ENCODE results near the gene BAIAP2. TPM values are rescaled to one million over a fixed set of nuclear protein-coding genes. Genes with fewer than 3 reads are reported as not detected.
A peak's percentile ranks its signal among the peaks of the same experiment; 100 is the strongest.

The BAIAP2 gene
- total RNA-seq, 1 donor from 2014 or later, result 48.9 TPM

- Mint-ChIP-seq H3K9me3 (no peaks in the 10 kb centered on the region), H3K27me3 (ENCODE audit: low read depth) (peaks cover 3% of the 10 kb centered on the region), H3K36me3 (no peaks in the 10 kb centered on the region), H3K4me3 (no peak overlapping the region), H3K4me1 (peaks cover 27% of the 10 kb centered on the region), H3K27ac (no peak overlapping the region)
- DNase-seq (ENCODE audit: low spot score in 2 of 2, unreplicated experiment in 2 of 2), result no peak
- no peak for TF ChIP-seq CTCF (IDR thresholded peaks at IDR 0.05; ENCODE audit: unreplicated experiment)
Measured at GRCh38 chr17:81022344-81022676, 12.6 kb upstream of the BAIAP2 start.

GRCh38 chr17:81025065-81025740, 9.7 kb upstream of the BAIAP2 start:
- no peaks in the 10 kb centered on the region for H3K36me3 Mint-ChIP-seq
- no peak for TF ChIP-seq CTCF (IDR thresholded peaks at IDR 0.05; ENCODE audit: unreplicated experiment)
- DNase-seq (ENCODE audit: low spot score in 2 of 2, unreplicated experiment in 2 of 2), result no peak
- H3K9me3 Mint-ChIP-seq, result no peaks in the 10 kb centered on the region
- peaks cover 3% of the 10 kb centered on the region for H3K27me3 Mint-ChIP-seq (ENCODE audit: low read depth)
- no peak overlapping the region for H3K4me3 Mint-ChIP-seq
- no peak overlapping the region for H3K27ac Mint-ChIP-seq
- H3K4me1 Mint-ChIP-seq, result peaks cover 31% of the 10 kb centered on the region

GRCh38 chr17:81025741-81026129, 9.2 kb upstream of the BAIAP2 start:
- Mint-ChIP-seq H3K4me3 (no peak overlapping the region), H3K9me3 (no peaks in the 10 kb centered on the region), H3K36me3 (no peaks in the 10 kb centered on the region), H3K27ac (no peak overlapping the region), H3K4me1 (peaks cover 31% of the 10 kb centered on the region), H3K27me3 (ENCODE audit: low read depth) (peaks cover 3% of the 10 kb centered on the region)
- TF ChIP-seq CTCF (IDR thresholded peaks at IDR 0.05; ENCODE audit: unreplicated experiment), result no peak
- no peak for DNase-seq (ENCODE audit: low spot score in 2 of 2, unreplicated experiment in 2 of 2)

- H3K27ac Mint-ChIP-seq, result no peak overlapping the region
- H3K27me3 Mint-ChIP-seq (ENCODE audit: low read depth), result peaks cover 3% of the 10 kb centered on the region
- peaks cover 33% of the 10 kb centered on the region for H3K4me1 Mint-ChIP-seq
- no peak overlapping the region for H3K4me3 Mint-ChIP-seq
- no peaks in the 10 kb centered on the region for H3K9me3 Mint-ChIP-seq
- DNase-seq (ENCODE audit: low spot score in 2 of 2, unreplicated experiment in 2 of 2), result no peak
- TF ChIP-seq CTCF (IDR thresholded peaks at IDR 0.05; ENCODE audit: unreplicated experiment), result no peak
- H3K36me3 Mint-ChIP-seq, result no peaks in the 10 kb centered on the region
Measured at GRCh38 chr17:81026266-81027036, 8.5 kb upstream of the BAIAP2 start.

GRCh38 chr17:81027038-81027437, 7.9 kb upstream of the BAIAP2 start:
- TF ChIP-seq CTCF (IDR thresholded peaks at IDR 0.05; ENCODE audit: unreplicated experiment), result no peak
- Mint-ChIP-seq H3K9me3 (no peaks in the 10 kb centered on the region), H3K27me3 (ENCODE audit: low read depth) (peaks cover 3% of the 10 kb centered on the region), H3K27ac (peak overlapping the region; percentile 18), H3K4me3 (peak overlapping the region; percentile 15), H3K4me1 (peaks cover 33% of the 10 kb centered on the region), H3K36me3 (no peaks in the 10 kb centered on the region)
- no peak for DNase-seq (ENCODE audit: low spot score in 2 of 2, unreplicated experiment in 2 of 2)
